ENCODE data around the gene USP24. TPM values are rescaled to one million over a fixed set of nuclear protein-coding genes. Genes with fewer than 3 reads are reported as not detected.

The USP24 gene
- total RNA-seq, 1 donor from 2014 or later: 19.7 TPM

GRCh38 chr1:55064071-55064581 is 151.0 kb downstream of the USP24 start:
- H3K4me3 ChIP-seq (ENCODE audit: low read depth, low read length): no peak overlapping the region
- no peak for DNase-seq (ENCODE audit: low read depth)
- TF ChIP-seq, protein P1, sequence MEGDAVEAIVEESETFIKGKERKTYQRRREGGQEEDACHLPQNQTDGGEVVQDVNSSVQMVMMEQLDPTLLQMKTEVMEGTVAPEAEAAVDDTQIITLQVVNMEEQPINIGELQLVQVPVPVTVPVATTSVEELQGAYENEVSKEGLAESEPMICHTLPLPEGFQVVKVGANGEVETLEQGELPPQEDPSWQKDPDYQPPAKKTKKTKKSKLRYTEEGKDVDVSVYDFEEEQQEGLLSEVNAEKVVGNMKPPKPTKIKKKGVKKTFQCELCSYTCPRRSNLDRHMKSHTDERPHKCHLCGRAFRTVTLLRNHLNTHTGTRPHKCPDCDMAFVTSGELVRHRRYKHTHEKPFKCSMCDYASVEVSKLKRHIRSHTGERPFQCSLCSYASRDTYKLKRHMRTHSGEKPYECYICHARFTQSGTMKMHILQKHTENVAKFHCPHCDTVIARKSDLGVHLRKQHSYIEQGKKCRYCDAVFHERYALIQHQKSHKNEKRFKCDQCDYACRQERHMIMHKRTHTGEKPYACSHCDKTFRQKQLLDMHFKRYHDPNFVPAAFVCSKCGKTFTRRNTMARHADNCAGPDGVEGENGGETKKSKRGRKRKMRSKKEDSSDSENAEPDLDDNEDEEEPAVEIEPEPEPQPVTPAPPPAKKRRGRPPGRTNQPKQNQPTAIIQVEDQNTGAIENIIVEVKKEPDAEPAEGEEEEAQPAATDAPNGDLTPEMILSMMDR (conservative IDR thresholded peaks at IDR 0.05; ENCODE audit: low read depth, low read length): peak; percentile 52

DNA sequence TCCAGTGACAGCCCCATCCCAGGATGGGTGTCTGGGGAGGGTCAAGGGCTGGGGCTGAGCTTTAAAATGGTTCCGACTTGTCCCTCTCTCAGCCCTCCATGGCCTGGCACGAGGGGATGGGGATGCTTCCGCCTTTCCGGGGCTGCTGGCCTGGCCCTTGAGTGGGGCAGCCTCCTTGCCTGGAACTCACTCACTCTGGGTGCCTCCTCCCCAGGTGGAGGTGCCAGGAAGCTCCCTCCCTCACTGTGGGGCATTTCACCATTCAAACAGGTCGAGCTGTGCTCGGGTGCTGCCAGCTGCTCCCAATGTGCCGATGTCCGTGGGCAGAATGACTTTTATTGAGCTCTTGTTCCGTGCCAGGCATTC is 151.6 kb downstream of the USP24 start:
- no peak overlapping the region for H3K4me3 ChIP-seq (ENCODE audit: low read depth, low read length)
- TF ChIP-seq, protein P1 (conservative IDR thresholded peaks at IDR 0.05; ENCODE audit: low read depth, low read length): no peak
- no peak for DNase-seq (ENCODE audit: low read depth)

DNA sequence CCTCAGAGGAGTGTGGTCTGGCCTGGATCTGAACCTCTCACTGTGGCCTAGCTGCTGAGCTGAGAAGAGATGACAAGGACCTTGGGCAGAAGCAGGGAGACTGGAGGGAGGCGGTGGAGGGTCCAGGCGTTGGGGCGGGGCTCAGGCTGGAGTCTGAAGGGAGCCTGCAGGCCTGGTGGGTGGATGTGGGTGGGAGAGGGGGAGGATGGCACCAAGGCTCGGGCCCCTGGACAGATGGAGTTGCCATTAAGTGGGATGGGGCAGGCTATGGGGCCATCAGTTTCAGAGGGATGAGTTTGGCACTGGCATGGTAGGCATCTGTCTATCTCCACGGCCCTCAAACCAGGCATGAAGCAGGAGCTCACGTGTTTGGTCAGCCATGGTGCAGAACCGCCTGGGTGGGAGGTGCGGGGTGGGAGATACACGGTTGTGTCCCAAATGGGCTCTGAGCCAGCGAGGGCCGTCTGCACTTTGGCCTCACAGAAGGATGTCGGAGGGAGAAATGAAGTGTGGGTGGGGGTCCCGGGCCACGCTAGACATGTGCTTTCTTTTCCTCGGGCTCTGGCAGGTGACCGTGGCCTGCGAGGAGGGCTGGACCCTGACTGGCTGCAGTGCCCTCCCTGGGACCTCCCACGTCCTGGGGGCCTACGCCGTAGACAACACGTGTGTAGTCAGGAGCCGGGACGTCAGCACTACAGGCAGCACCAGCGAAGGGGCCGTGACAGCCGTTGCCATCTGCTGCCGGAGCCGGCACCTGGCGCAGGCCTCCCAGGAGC is 152.2 kb downstream of the USP24 start:
- no peak overlapping the region for H3K4me3 ChIP-seq (ENCODE audit: low read depth, low read length)
- TF ChIP-seq, protein P1 (conservative IDR thresholded peaks at IDR 0.05; ENCODE audit: low read depth, low read length): no peak
- no peak for DNase-seq (ENCODE audit: low read depth)

- H3K4me3 ChIP-seq (ENCODE audit: low read depth, low read length): no peak overlapping the region
- TF ChIP-seq, protein P1 (conservative IDR thresholded peaks at IDR 0.05; ENCODE audit: low read depth, low read length): no peak
- no peak for DNase-seq (ENCODE audit: low read depth)
These were observed 153.3 kb downstream of the USP24 start for GRCh38 chr1:55061706-55062321.

DNA sequence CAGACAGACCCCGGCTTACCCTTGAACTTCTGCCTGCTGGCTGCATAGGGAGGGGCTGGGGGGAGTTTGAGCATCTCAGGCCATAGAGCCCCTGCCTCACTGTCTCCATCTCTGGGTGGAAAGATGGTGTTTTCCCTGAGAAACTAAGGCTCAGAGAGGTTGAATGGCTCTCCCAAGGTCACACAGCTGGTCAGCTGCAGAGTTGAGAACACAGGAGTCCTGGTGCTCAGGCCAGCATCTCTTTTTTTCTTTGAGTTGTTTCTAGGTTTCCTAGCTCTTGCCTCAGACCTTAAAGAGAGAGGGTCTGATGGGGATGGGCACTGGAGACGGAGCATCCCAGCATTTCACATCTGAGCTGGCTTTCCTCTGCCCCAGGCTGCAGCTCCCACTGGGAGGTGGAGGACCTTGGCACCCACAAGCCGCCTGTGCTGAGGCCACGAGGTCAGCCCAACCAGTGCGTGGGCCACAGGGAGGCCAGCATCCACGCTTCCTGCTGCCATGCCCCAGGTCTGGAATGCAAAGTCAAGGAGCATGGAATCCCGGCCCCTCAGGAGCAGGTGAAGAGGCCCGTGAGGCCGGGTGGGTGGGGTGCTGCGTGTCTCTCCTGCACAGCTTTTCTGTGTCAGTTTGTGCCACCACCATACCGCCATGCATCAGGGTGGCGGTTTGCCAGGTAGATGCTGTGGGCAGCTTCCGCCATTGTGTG is 154.0 kb downstream of the USP24 start:
- TF ChIP-seq, protein P1 (conservative IDR thresholded peaks at IDR 0.05; ENCODE audit: low read depth, low read length): no peak
- no peak overlapping the region for H3K4me3 ChIP-seq (ENCODE audit: low read depth, low read length)
- no peak for DNase-seq (ENCODE audit: low read depth)

GRCh38 chr1:55060133-55060999 is 154.8 kb downstream of the USP24 start:
- no peak for DNase-seq (ENCODE audit: low read depth)
- H3K4me3 ChIP-seq (ENCODE audit: low read depth, low read length): no peak overlapping the region
- TF ChIP-seq, protein P1 (conservative IDR thresholded peaks at IDR 0.05; ENCODE audit: low read depth, low read length): no peak

Measured in epithelial cell of proximal tubule (primary cell).